Left ventricle myocardium inferior (tissue), 1 donor: ENCODE results near the gene DIP2B. TPM values are rescaled to one million over a fixed set of nuclear protein-coding genes. Genes with fewer than 3 reads are reported as not detected.
"Not testable (repeated sequence)": the region's sequence is repeated elsewhere in the genome, so short reads cannot be mapped to it uniquely, and the experiment has no call there.

ENCODE experiments used
- DNase-seq: peaks from one replicate; pipeline ENCODE4 v3.0.0-alpha.2; 2020
- H3K27ac ChIP-seq: fragments of 200-600 bp; replicated peaks from 2 replicates; pipeline ENCODE4 v1.8.0; 2021
- H3K27me3 ChIP-seq: fragments of 200-600 bp; 2 replicates; pipeline ENCODE4 v1.8.0; 2021; ENCODE audit warnings: low read depth
- H3K36me3 ChIP-seq: fragments of 200-600 bp; 2 replicates; pipeline ENCODE4 v1.8.0; 2021
- H3K4me1 ChIP-seq: fragments of 200-600 bp; 2 replicates; pipeline ENCODE4 v1.8.0; 2021
- H3K4me3 ChIP-seq: fragments of 200-600 bp; 2 replicates; pipeline ENCODE4 v1.8.0; 2021; ENCODE audit warnings: mild to moderate bottlenecking, moderate library complexity
- H3K9me3 ChIP-seq: fragments of 200-600 bp; replicated peaks from 2 replicates; pipeline ENCODE4 v1.8.0; 2021
- intact Hi-C: fragments of 100-400 bp; cut with micrococcal nuclease; formaldehyde crosslinking; loops from one replicate; pipeline ENCODE4 v1.11.0; 2022
- total RNA-seq: library from RNA; stranded (reverse); fragmentation: NEBNext Ultra II Directional; extraction: Animal tissue kit (Norgen Biotek cat#: 25700); gene quantifications from one replicate; pipeline ENCODE4 v1.2.1, GENCODE V29; 2021
- TF ChIP-seq, protein P1 (sequence below): fragments of 200-600 bp; IDR thresholded peaks from 2 replicates; pipeline ENCODE4 v1.8.0; 2021; ENCODE audit warnings: antibody characterized with exemption, mild to moderate bottlenecking, borderline replicate concordance
- donor health status: DM: no; HTN: yes; CAD: no; lungs with severe emphysema.

The DIP2B gene
- total RNA-seq, 1 donor from 2014 or later: 13.2 TPM

DNA sequence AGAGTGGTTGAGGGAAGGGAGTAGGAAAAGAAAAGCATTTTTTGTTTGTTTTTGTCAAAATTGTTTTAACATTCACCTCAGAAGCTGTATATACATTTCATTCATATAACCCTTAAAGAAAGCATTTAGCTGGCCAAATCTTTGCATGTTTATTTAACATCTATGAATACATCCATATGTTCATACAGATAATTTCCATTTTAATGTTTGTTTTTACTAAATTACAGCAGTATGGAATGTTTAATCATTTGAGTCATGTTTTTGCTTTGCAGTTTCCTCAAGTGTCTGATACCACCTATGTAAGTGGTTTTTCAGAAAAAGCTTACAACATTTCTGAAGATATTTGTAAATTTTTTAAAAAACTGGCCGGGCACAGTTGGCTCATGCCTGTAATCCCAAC is 174.8 kb downstream of the DIP2B start:
- Histone ChIP-seq H3K27ac (no peak overlapping the region), H3K4me3 (no peak overlapping the region), H3K27me3 (no peaks in the 10 kb centered on the region), H3K36me3 (peaks cover 66% of the 10 kb centered on the region), H3K9me3 (no peaks in the 10 kb centered on the region), H3K4me1 (peaks cover 15% of the 10 kb centered on the region)
- intact Hi-C loops: no loop called here
- TF ChIP-seq, protein P1, sequence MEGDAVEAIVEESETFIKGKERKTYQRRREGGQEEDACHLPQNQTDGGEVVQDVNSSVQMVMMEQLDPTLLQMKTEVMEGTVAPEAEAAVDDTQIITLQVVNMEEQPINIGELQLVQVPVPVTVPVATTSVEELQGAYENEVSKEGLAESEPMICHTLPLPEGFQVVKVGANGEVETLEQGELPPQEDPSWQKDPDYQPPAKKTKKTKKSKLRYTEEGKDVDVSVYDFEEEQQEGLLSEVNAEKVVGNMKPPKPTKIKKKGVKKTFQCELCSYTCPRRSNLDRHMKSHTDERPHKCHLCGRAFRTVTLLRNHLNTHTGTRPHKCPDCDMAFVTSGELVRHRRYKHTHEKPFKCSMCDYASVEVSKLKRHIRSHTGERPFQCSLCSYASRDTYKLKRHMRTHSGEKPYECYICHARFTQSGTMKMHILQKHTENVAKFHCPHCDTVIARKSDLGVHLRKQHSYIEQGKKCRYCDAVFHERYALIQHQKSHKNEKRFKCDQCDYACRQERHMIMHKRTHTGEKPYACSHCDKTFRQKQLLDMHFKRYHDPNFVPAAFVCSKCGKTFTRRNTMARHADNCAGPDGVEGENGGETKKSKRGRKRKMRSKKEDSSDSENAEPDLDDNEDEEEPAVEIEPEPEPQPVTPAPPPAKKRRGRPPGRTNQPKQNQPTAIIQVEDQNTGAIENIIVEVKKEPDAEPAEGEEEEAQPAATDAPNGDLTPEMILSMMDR: no peak
- no peak for DNase-seq

DNA sequence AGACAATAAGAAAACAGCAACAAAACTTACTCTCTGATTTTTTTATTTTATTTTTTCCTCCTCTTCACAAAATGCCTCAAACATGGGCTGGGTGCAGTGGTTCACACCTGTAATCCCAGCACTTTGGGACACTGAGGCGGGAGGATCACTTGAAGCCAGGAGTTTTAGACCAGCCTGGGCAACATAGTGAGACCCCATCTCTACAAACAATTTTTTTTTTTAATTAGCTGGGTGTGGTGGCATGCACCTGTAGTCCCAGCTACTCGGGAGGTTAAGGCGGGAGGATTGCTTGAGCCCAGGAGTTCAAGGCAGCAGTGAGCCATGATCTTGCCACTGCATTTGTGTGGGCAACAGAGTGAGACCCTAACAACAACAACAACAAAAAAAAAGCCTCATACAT is 176.3 kb downstream of the DIP2B start:
- DNase-seq, H3K9me3 ChIP-seq, H3K4me3 ChIP-seq, H3K27me3 ChIP-seq, intact Hi-C loops, H3K27ac ChIP-seq: not testable (repeated sequence)
- Histone ChIP-seq H3K36me3 (peaks cover 64% of the 10 kb centered on the region), H3K4me1 (peaks cover 17% of the 10 kb centered on the region)

DNA sequence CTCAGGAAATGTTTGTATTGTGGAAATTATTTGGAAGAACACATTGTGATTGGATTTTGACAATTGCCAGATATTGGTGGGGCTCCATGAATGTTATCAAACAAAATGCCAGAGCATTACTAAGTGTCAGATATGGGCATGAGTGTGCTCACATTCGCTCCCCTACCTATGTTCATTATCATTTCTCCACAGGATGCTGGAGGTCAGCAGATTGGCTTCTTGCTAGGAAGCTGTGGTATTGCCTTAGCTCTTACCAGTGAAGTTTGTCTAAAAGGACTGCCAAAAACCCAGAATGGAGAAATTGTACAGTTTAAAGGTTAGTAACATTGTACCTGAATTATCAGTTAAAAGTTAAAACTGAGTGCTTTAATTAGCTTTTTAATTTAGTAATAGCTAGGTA is 180.9 kb downstream of the DIP2B start:
- DNase-seq: no peak
- peaks cover 10% of the 10 kb centered on the region for H3K4me1 ChIP-seq
- H3K27me3 ChIP-seq: no peaks in the 10 kb centered on the region
- H3K27ac ChIP-seq: no peak overlapping the region
- intact Hi-C loops: no loop called here
- TF ChIP-seq, protein P1: no peak
- no peak overlapping the region for H3K4me3 ChIP-seq
- peaks cover 77% of the 10 kb centered on the region for H3K36me3 ChIP-seq
- H3K9me3 ChIP-seq: no peaks in the 10 kb centered on the region

DNA sequence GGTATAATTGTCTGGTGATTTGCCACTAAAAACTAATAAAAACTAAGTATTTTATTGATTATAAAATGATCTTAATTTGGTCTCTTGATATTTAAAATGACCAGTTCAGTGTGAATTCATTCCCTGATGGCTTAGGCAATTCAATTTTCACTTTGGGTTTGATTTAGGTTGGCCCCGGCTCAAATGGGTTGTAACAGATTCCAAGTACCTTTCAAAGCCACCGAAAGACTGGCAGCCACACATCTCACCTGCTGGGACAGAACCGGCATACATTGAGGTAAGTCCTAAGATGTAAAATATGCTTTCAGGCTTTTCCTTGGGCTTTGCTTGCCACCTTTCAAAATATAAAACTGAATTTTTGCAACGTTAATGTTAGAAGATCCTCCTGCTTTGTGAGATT is 181.6 kb downstream of the DIP2B start:
- DNase-seq: no peak
- Histone ChIP-seq H3K27ac (no peak overlapping the region), H3K9me3 (no peaks in the 10 kb centered on the region), H3K36me3 (peaks cover 75% of the 10 kb centered on the region), H3K27me3 (no peaks in the 10 kb centered on the region), H3K4me3 (no peak overlapping the region), H3K4me1 (peaks cover 17% of the 10 kb centered on the region)
- TF ChIP-seq, protein P1: no peak
- intact Hi-C loops: no loop called here

DNA sequence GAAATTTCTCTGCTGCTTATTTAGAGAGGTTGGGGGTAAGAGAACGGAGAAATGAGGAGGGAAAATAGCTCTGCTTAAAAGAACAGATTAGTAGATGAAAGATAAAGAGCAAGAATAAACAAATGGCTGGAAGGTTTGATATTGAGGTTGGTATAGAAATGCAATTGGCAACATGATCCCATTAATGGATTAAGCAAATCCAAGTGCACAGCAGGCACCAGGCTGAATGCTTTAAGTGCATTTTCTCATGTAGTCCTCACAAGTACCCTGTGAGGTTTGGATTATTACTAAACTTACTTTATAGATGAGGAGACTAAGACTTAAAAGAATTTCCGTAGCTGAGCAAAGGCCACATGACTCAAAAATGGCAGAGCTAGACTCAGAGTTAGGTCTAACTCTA is 182.2 kb downstream of the DIP2B start:
- H3K4me1 ChIP-seq: peaks cover 17% of the 10 kb centered on the region
- H3K27me3 ChIP-seq: no peaks in the 10 kb centered on the region
- TF ChIP-seq, protein P1: no peak
- H3K27ac ChIP-seq: no peak overlapping the region
- no peak overlapping the region for H3K4me3 ChIP-seq
- H3K9me3 ChIP-seq: no peaks in the 10 kb centered on the region
- no peak for DNase-seq
- peaks cover 72% of the 10 kb centered on the region for H3K36me3 ChIP-seq
- intact Hi-C loops: no loop called here

DNA sequence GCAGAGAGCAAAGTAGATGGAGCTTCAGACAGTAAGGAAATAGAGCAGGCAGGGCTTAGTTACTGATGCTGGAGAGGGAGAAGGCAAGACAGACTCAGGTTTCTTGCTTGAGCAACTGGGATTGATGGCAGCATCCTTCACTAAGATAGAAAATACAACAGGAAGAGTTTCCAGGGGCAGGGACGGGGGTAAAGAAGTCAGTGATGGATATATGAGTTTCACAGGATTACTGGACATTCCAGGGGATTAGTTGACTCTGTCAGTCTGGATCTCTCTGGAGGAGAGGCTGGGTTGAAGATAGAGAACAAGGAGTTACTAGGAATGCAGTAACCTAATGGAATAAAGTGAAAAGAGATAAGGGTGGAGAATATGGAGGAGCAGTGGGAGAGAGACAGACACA is 184.7 kb downstream of the DIP2B start:
- Histone ChIP-seq H3K27ac (no peak overlapping the region), H3K27me3 (no peaks in the 10 kb centered on the region), H3K4me1 (peaks cover 17% of the 10 kb centered on the region), H3K4me3 (no peak overlapping the region), H3K9me3 (no peaks in the 10 kb centered on the region), H3K36me3 (peaks cover 77% of the 10 kb centered on the region)
- intact Hi-C loops: no loop called here
- TF ChIP-seq, protein P1: no peak
- no peak for DNase-seq
